Chondrocyte (in vitro differentiated cells): ENCODE results near the gene GAN. TPM values are rescaled to one million over a fixed set of nuclear protein-coding genes. Genes with fewer than 3 reads are reported as not detected.

Experiments
- DNase-seq: peaks from one replicate; pipeline ENCODE4 v3.0.0; 2021; ENCODE audit warnings: mixed read lengths, low spot score
- H3K27ac Mint-ChIP-seq: one replicate; pipeline ENCODE4 v1.8.0; 2021; ENCODE audit warnings: mild to moderate bottlenecking, moderate library complexity, mixed read lengths; ENCODE audit not compliant: unreplicated experiment
- H3K27me3 Mint-ChIP-seq: 2 replicates; pipeline ENCODE4 v1.8.0; 2021; ENCODE audit warnings: low read depth, mixed read lengths
- H3K36me3 Mint-ChIP-seq: 2 replicates; pipeline ENCODE4 v1.8.0; 2021; ENCODE audit warnings: low read depth, mixed read lengths
- H3K4me1 Mint-ChIP-seq: 2 replicates; pipeline ENCODE4 v1.8.0; 2021; ENCODE audit warnings: low read depth, mild to moderate bottlenecking, mixed read lengths
- H3K4me3 Mint-ChIP-seq: one replicate; pipeline ENCODE4 v1.8.0; 2021; ENCODE audit warnings: mild to moderate bottlenecking, moderate library complexity, mixed read lengths; ENCODE audit not compliant: unreplicated experiment
- H3K9me3 Mint-ChIP-seq: 2 replicates; pipeline ENCODE4 v1.8.0; 2021; ENCODE audit warnings: low read depth, mixed read lengths
- CTCF ChIP-seq: fragments of 200-600 bp; sonication (generic); IDR thresholded peaks from 2 replicates; pipeline ENCODE4 v1.5.0; 2021; ENCODE audit warnings: antibody characterized with exemption, mild to moderate bottlenecking, moderate library complexity
- total RNA-seq: library from RNA; stranded (reverse); gene quantifications from 3 replicates; pipeline ENCODE4 v1.2.1, GENCODE V29; 2021

Gene GAN
- total RNA-seq, 1 donor from 2014 or later: 18.0 TPM

- Mint-ChIP-seq H3K4me3 (no peak overlapping the region), H3K9me3 (peaks cover 8% of the 10 kb centered on the region), H3K27me3 (no peaks in the 10 kb centered on the region), H3K36me3 (no peaks in the 10 kb centered on the region), H3K27ac (no peak overlapping the region), H3K4me1 (peaks cover 4% of the 10 kb centered on the region)
- no peak for TF ChIP-seq CTCF
- no peak for DNase-seq
Measured at GRCh38 chr16:81424771-81425170, 110.0 kb downstream of the GAN start.

GRCh38 chr16:81427219-81427618, 112.5 kb downstream of the GAN start:
- no peak for DNase-seq
- TF ChIP-seq CTCF: no peak
- Mint-ChIP-seq H3K9me3 (peaks cover 1% of the 10 kb centered on the region), H3K27me3 (no peaks in the 10 kb centered on the region), H3K27ac (no peak overlapping the region), H3K4me1 (peaks cover 16% of the 10 kb centered on the region), H3K4me3 (no peak overlapping the region), H3K36me3 (no peaks in the 10 kb centered on the region)

- Mint-ChIP-seq H3K4me3 (no peak overlapping the region), H3K27ac (no peak overlapping the region), H3K27me3 (no peaks in the 10 kb centered on the region), H3K4me1 (peaks cover 19% of the 10 kb centered on the region), H3K36me3 (no peaks in the 10 kb centered on the region), H3K9me3 (no peaks in the 10 kb centered on the region)
- peak; percentile 74 for TF ChIP-seq CTCF
- DNase-seq: no peak
Measured at GRCh38 chr16:81429045-81429521, 114.3 kb downstream of the GAN start.

GRCh38 chr16:81431554-81432353, 117.0 kb downstream of the GAN start:
- Mint-ChIP-seq H3K36me3 (no peaks in the 10 kb centered on the region), H3K4me1 (peaks cover 24% of the 10 kb centered on the region), H3K9me3 (peaks cover 5% of the 10 kb centered on the region), H3K27ac (peak overlapping the region; percentile 78), H3K27me3 (no peaks in the 10 kb centered on the region), H3K4me3 (no peak overlapping the region)
- peak; percentile 15 for TF ChIP-seq CTCF
- no peak for DNase-seq

GRCh38 chr16:81432937-81433557, 118.3 kb downstream of the GAN start:
- H3K9me3 Mint-ChIP-seq: peaks cover 5% of the 10 kb centered on the region
- H3K27ac Mint-ChIP-seq: no peak overlapping the region
- no peaks in the 10 kb centered on the region for H3K36me3 Mint-ChIP-seq
- no peak overlapping the region for H3K4me3 Mint-ChIP-seq
- DNase-seq: no peak
- no peaks in the 10 kb centered on the region for H3K27me3 Mint-ChIP-seq
- no peak for TF ChIP-seq CTCF
- peaks cover 27% of the 10 kb centered on the region for H3K4me1 Mint-ChIP-seq
